ENCODE measurements around the gene SPSB1.

Gene SPSB1

GRCh38 chr1:9273177-9273576, 19.5 kb upstream of the SPSB1 start:
- TF ChIP-seq FOXP2 (optimal IDR thresholded peaks at IDR 0.05; ENCODE audit: borderline replicate concordance, extremely low read depth, extremely low read length, insufficient read depth): no peak

GRCh38 chr1:9275161-9275560, 17.5 kb upstream of the SPSB1 start:
- TF ChIP-seq TAF1 (IDR thresholded peaks at IDR 0.05; ENCODE audit: borderline replicate concordance, insufficient read depth, low read length): no peak
- TF ChIP-seq FOXP2 (optimal IDR thresholded peaks at IDR 0.05; ENCODE audit: borderline replicate concordance, extremely low read depth, extremely low read length, insufficient read depth): no peak
- TF ChIP-seq POLR2AphosphoS5 (IDR thresholded peaks at IDR 0.05; ENCODE audit: low read depth, low read length): no peak
- TF ChIP-seq SIN3A (IDR thresholded peaks at IDR 0.05; ENCODE audit: borderline replicate concordance, insufficient read depth, low read length): no peak
- TF ChIP-seq REST (IDR thresholded peaks at IDR 0.05; ENCODE audit: insufficient read depth in 1 of 2, low read depth in 2 of 2, low read length in 2 of 2): no peak

- TF ChIP-seq TAF1 (IDR thresholded peaks at IDR 0.05; ENCODE audit: borderline replicate concordance, insufficient read depth, low read length): no peak
- no peak for TF ChIP-seq POLR2AphosphoS5 (IDR thresholded peaks at IDR 0.05; ENCODE audit: low read depth, low read length)
- TF ChIP-seq FOXP2 (optimal IDR thresholded peaks at IDR 0.05; ENCODE audit: borderline replicate concordance, extremely low read depth, extremely low read length, insufficient read depth): no peak
- TF ChIP-seq SIN3A (IDR thresholded peaks at IDR 0.05; ENCODE audit: borderline replicate concordance, insufficient read depth, low read length): no peak
- TF ChIP-seq REST (IDR thresholded peaks at IDR 0.05; ENCODE audit: insufficient read depth in 1 of 2, low read depth in 2 of 2, low read length in 2 of 2): no peak
Observed at GRCh38 chr1:9275567-9276034, 17.1 kb upstream of the SPSB1 start.

GRCh38 chr1:9278116-9278515, 14.6 kb upstream of the SPSB1 start:
- TF ChIP-seq FOXP2 (optimal IDR thresholded peaks at IDR 0.05; ENCODE audit: borderline replicate concordance, extremely low read depth, extremely low read length, insufficient read depth) (no peak), TAF1 (IDR thresholded peaks at IDR 0.05; ENCODE audit: borderline replicate concordance, insufficient read depth, low read length) (no peak), POLR2AphosphoS5 (IDR thresholded peaks at IDR 0.05; ENCODE audit: low read depth, low read length) (no peak), REST (IDR thresholded peaks at IDR 0.05; ENCODE audit: insufficient read depth in 1 of 2, low read depth in 2 of 2, low read length in 2 of 2) (no peak), SIN3A (IDR thresholded peaks at IDR 0.05; ENCODE audit: borderline replicate concordance, insufficient read depth, low read length) (no peak)

- TF ChIP-seq FOXP2 (optimal IDR thresholded peaks at IDR 0.05; ENCODE audit: borderline replicate concordance, extremely low read depth, extremely low read length, insufficient read depth) (no peak), TAF1 (IDR thresholded peaks at IDR 0.05; ENCODE audit: borderline replicate concordance, insufficient read depth, low read length) (no peak), SIN3A (IDR thresholded peaks at IDR 0.05; ENCODE audit: borderline replicate concordance, insufficient read depth, low read length) (no peak), POLR2AphosphoS5 (IDR thresholded peaks at IDR 0.05; ENCODE audit: low read depth, low read length) (no peak), REST (IDR thresholded peaks at IDR 0.05; ENCODE audit: insufficient read depth in 1 of 2, low read depth in 2 of 2, low read length in 2 of 2) (no peak)
Observed at GRCh38 chr1:9278585-9279153, 14.0 kb upstream of the SPSB1 start.
